GM12878 (cell line): ENCODE data around the gene DCAF15. TPM values are rescaled to one million over a fixed set of nuclear protein-coding genes. Genes with fewer than 3 reads are reported as not detected.

Experiments used
- ATAC-seq: fragments of 200-7000 bp; cut with Tn5 transposase; 3 replicates; pipeline ENCODE4 v1.9.1; 2020; ENCODE audit warnings: mild to moderate bottlenecking, moderate library complexity
- BruUV-seq: library from RNA; stranded (reverse); fragments of 400-500 nt; replicated peaks from 2 replicates; lab custom pipeline; 2021; lab: Mats Ljungman, UMichigan
- CTCF ChIA-PET: fragments of 300-600 bp; sonication (Branson Sonifier 250); formaldehyde crosslinking; extraction: SDS; loops from one replicate; lab custom pipeline; 2021; ENCODE audit warnings: inconsistent platforms; lab: Yijun Ruan, JAX
- POLR2A ChIA-PET: fragments of 350-600 bp; formaldehyde crosslinking; extraction: SDS; loops from one replicate; lab custom pipeline; 2021; ENCODE audit warnings: inconsistent platforms; lab: Charles Lee
- RAD21 ChIA-PET: fragments of 300-600 bp; sonication (Branson Sonifier 250); formaldehyde crosslinking; loops from one replicate; lab custom pipeline; 2023; ENCODE audit warnings: antibody characterized with exemption; ENCODE audit not compliant: unreplicated experiment; lab: Charles Lee
- SMC1A ChIA-PET: fragments of 300-600 bp; sonication (Branson Sonifier 250); formaldehyde crosslinking; loops from one replicate; lab custom pipeline; 2023; ENCODE audit not compliant: unreplicated experiment, uncharacterized antibody; lab: Charles Lee
- DNase-seq: peaks from one replicate; pipeline ENCODE4 v3.0.0-alpha.2; 2011; ENCODE audit warnings: low read depth, low spot score
- FAIRE-seq: peaks from 3 replicates; lab custom pipeline; 2011; peaks lifted over from hg19 to GRCh38; lab: Jason Lieb, UNC
- H2AFZ ChIP-seq: 2 replicates; pipeline ENCODE4 v1.6.0; 2011; ENCODE audit warnings: low read depth, low read length, control low read depth; ENCODE audit not compliant: control insufficient read depth
- H3K27ac ChIP-seq: 2 replicates; pipeline ENCODE4 v1.5.1; 2011; ENCODE audit warnings: control low read depth; ENCODE audit not compliant: control insufficient read depth, insufficient read depth
- H3K27me3 ChIP-seq, 2 experiments: replicated peaks in 1 of 2; 2 replicates each; pipeline versions ENCODE4 v1.6.0 to v1.6.1; 2011; ENCODE audit warnings: low read length in 1 of 2; ENCODE audit not compliant: control insufficient read depth in 2 of 2, insufficient read depth in 2 of 2
- H3K36me3 ChIP-seq, 2 experiments: 2 replicates each; pipeline ENCODE4 v1.5.1; 2011; ENCODE audit warnings: low read length in 1 of 2; ENCODE audit not compliant: control insufficient read depth in 2 of 2, insufficient read depth in 2 of 2
- H3K4me1 ChIP-seq: 2 replicates; pipeline ENCODE4 v1.6.1; 2011; ENCODE audit warnings: mild to moderate bottlenecking, low read length, moderate library complexity, mixed read lengths; ENCODE audit not compliant: control insufficient read depth, insufficient read depth
- H3K4me2 ChIP-seq: 2 replicates; pipeline ENCODE4 v1.6.0; 2011; ENCODE audit warnings: control low read depth; ENCODE audit not compliant: control insufficient read depth, insufficient read depth
- H3K4me3 ChIP-seq: fragments of 200-600 bp; sonication (generic); 2 replicates; pipeline ENCODE4 v1.5.1; 2016
- H3K79me2 ChIP-seq: 2 replicates; pipeline ENCODE4 v1.6.0; 2011; ENCODE audit warnings: low read length; ENCODE audit not compliant: control insufficient read depth, insufficient read depth
- H3K9ac ChIP-seq: 2 replicates; pipeline ENCODE4 v1.8.0; 2011; ENCODE audit warnings: low read length, control low read depth, mixed read lengths; ENCODE audit not compliant: control insufficient read depth, insufficient read depth
- H3K9me3 ChIP-seq: replicated peaks from 3 replicates; pipeline ENCODE4 v1.5.1; 2011; ENCODE audit warnings: mild to moderate bottlenecking, low read length; ENCODE audit not compliant: control insufficient read depth, insufficient read depth
- H4K20me1 ChIP-seq: 2 replicates; pipeline ENCODE4 v1.6.0; 2011; ENCODE audit not compliant: control insufficient read depth, insufficient read depth
- ATF7 ChIP-seq: fragments of 450-650 bp; IDR thresholded peaks from 2 replicates; pipeline ENCODE4 v1.6.1; 2016; ENCODE audit warnings: low read depth, mild to moderate bottlenecking
- DPF2 ChIP-seq: fragments of 450-650 bp; IDR thresholded peaks from 2 replicates; pipeline ENCODE4 v1.6.1; 2017; ENCODE audit warnings: mild to moderate bottlenecking
- MEF2A ChIP-seq: IDR thresholded peaks from 2 replicates; pipeline ENCODE4 v1.6.1; 2011; ENCODE audit warnings: low read depth, mild to moderate bottlenecking, low read length, moderate library complexity; ENCODE audit not compliant: insufficient read depth
- RBBP5 ChIP-seq: fragments of 200-600 bp; sonication (generic); conservative IDR thresholded peaks from 2 replicates; pipeline ENCODE4 v1.6.1; 2016
- SIN3A ChIP-seq: IDR thresholded peaks from 2 replicates; pipeline ENCODE4 v1.6.1; 2012; ENCODE audit warnings: low read depth, low read length, improper control_type of control experiment
- SMC3 ChIP-seq: IDR thresholded peaks from 2 replicates; pipeline ENCODE4 v1.6.1; 2011; ENCODE audit warnings: low read length, improper control_type of control experiment, borderline replicate concordance
- SREBF1 ChIP-seq: IDR thresholded peaks from 2 replicates; pipeline ENCODE4 v1.6.1; 2012; ENCODE audit warnings: mild to moderate bottlenecking, low read length
- SUPT20H ChIP-seq: IDR thresholded peaks from 2 replicates; pipeline ENCODE4 v1.6.1; 2011; ENCODE audit warnings: low read depth, mild to moderate bottlenecking, low read length, moderate library complexity, borderline replicate concordance; ENCODE audit not compliant: control insufficient read depth
- WGBS: methylation state at CpG from one replicate; pipeline ENCODE4 v1.1.6; 2016; ENCODE audit warnings: low lambda C conversion rate; ENCODE audit not compliant: insufficient replicate concordance, insufficient coverage; ENCODE audit errors: missing lambda C conversion rate; 5-methylcytosine and 5-hydroxymethylcytosine counted together
- in situ Hi-C: fragments of 300-500 bp; cut with MboI; formaldehyde crosslinking; loops from 9 replicates; pipeline ENCODE4 v1.14.3; 2018; ENCODE audit warnings: mixed read lengths
- intact Hi-C: fragments of 100-400 bp; cut with micrococcal nuclease; formaldehyde crosslinking; loops from one replicate; pipeline ENCODE4 v1.14.2; 2022; ENCODE audit not compliant: unreplicated experiment
- polyA plus RNA-seq, 11 experiments: library from polyadenylated mRNA; depleted of rRNA in 4 of 11; unstranded in 6 of 11; stranded (reverse) in 5 of 11; fragments of >200 nt; fragmentation: Nextera tagmentation in 4 of 11; fragmentation: Illumina TruSeq in 1 of 11; extraction: Ambion mirVana in 4 of 11; extraction: Trizol in 1 of 11; gene quantifications; 1 replicate in 1 of 11; 2 replicates in 10 of 11; pipeline versions ENCODE4 v1.2.1 to v1.2.3, GENCODE V29; 2011 to 2016; ENCODE audit warnings: inconsistent platforms in 2 of 11, missing spikeins in 2 of 11, low read depth in 1 of 11
- total RNA-seq, 4 experiments: library from RNA; depleted of rRNA in 3 of 4; stranded (reverse); fragments of >200 nt in 3 of 4; fragmentation: Illumina TruSeq in 1 of 4; extraction: Trizol in 1 of 4; gene quantifications; 2 replicates each; pipeline versions ENCODE4 v1.2.1 to v1.2.3, GENCODE V29; 2013 to 2021
- TF ChIP-seq, protein P1 (sequence below): IDR thresholded peaks from 2 replicates; pipeline ENCODE4 v1.6.1; 2011; ENCODE audit warnings: borderline replicate concordance, low read depth, mild to moderate bottlenecking, moderate library complexity, mixed read lengths, low read length; ENCODE audit not compliant: insufficient read depth; ENCODE audit errors: extremely low read length
- TF ChIP-seq, protein P2 (sequence below): IDR thresholded peaks from 2 replicates; pipeline ENCODE4 v1.6.1; 2012; ENCODE audit warnings: low read length, inconsistent platforms
- TF ChIP-seq, protein P3 (sequence below): IDR thresholded peaks from 2 replicates; pipeline ENCODE4 v1.6.1; 2012; ENCODE audit warnings: mild to moderate bottlenecking, low read depth, low read length

DCAF15 gene
- total and polyA plus RNA-seq, 10 of the 15 experiments (the other 5 are each of a cell fraction or from before 2014, with no cell fraction given) = 0.16 to 63.4 (median 26.6) TPM

DNA sequence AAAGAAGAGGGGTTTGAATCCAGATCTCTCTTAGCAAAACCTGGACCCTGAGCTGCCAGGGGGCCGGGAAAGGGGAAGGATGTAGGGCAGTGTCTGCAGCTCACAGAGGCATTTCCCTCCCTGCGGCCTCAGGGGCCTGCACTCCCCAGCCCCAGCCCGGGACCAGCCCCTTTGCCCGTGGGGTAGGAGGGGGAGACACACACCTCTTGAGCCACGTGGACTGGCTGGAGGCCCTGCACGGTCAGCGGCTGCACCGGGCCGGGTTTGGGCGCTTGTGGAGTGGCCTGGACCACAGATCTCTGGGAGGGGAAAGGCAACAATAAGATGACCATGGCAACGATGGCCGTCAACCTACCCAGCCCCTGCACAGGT is 26.9 kb downstream of the DCAF15 start (continued):
- TF ChIP-seq, protein P1, sequence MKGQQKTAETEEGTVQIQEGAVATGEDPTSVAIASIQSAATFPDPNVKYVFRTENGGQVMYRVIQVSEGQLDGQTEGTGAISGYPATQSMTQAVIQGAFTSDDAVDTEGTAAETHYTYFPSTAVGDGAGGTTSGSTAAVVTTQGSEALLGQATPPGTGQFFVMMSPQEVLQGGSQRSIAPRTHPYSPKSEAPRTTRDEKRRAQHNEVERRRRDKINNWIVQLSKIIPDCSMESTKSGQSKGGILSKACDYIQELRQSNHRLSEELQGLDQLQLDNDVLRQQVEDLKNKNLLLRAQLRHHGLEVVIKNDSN = no peak

DNA sequence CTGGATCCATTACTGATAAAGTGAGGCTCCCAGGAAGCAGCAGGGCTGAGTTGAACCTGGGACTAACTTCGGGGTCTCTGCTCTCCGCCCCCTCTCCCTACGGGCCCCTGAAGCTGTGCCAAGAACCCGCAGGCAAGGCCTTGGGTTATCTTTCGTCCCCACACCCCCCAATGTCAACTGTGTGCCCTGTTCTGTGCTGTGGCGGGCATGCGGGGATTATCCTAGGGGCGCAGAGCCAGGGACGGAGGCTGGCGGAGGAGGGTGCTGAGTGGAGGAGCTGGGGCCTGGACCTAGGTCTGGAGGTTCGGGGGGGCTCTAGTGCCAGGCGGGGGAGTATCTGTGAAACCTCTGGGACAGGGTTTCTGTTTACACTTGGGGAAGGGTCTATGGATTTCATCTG is 27.4 kb downstream of the DCAF15 start:
- no TSS peak for BruUV-seq
- DNase-seq = no peak
- H3K4me1 ChIP-seq = no peaks in the 10 kb centered on the region
- no peaks in the 10 kb centered on the region; a peak in 1 of 4 replicates for H3K36me3 ChIP-seq
- in situ Hi-C loops (no loop called here), intact Hi-C loops (loop anchor here (10.0 kb wide), 1 partner anchor 55 kb away; the partner anchor contains the start of gene IL27RA)
- no peak overlapping the region for H3K4me3 ChIP-seq
- H4K20me1 ChIP-seq = no peaks in the 10 kb centered on the region
- H3K9ac ChIP-seq = no peak overlapping the region
- no peak for ATAC-seq
- no peaks in the 10 kb centered on the region for H3K79me2 ChIP-seq
- 78% methylated on average over 12 of the region's 12 CpGs for whole genome bisulfite sequencing
- SMC1A ChIA-PET = no interaction called here
- CTCF ChIA-PET = no interaction called here
- no peak overlapping the region for H3K4me2 ChIP-seq
- no peak for FAIRE-seq
- TF ChIP-seq RBBP5 (no peak), SREBF1 (no peak), SUPT20H (no peak), DPF2 (no peak), MEF2A (no peak), SMC3 (no peak), SIN3A (no peak), ATF7 (no peak)
- TF ChIP-seq, protein P2, sequence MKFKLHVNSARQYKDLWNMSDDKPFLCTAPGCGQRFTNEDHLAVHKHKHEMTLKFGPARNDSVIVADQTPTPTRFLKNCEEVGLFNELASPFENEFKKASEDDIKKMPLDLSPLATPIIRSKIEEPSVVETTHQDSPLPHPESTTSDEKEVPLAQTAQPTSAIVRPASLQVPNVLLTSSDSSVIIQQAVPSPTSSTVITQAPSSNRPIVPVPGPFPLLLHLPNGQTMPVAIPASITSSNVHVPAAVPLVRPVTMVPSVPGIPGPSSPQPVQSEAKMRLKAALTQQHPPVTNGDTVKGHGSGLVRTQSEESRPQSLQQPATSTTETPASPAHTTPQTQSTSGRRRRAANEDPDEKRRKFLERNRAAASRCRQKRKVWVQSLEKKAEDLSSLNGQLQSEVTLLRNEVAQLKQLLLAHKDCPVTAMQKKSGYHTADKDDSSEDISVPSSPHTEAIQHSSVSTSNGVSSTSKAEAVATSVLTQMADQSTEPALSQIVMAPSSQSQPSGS = no peak
- TF ChIP-seq, protein P3, sequence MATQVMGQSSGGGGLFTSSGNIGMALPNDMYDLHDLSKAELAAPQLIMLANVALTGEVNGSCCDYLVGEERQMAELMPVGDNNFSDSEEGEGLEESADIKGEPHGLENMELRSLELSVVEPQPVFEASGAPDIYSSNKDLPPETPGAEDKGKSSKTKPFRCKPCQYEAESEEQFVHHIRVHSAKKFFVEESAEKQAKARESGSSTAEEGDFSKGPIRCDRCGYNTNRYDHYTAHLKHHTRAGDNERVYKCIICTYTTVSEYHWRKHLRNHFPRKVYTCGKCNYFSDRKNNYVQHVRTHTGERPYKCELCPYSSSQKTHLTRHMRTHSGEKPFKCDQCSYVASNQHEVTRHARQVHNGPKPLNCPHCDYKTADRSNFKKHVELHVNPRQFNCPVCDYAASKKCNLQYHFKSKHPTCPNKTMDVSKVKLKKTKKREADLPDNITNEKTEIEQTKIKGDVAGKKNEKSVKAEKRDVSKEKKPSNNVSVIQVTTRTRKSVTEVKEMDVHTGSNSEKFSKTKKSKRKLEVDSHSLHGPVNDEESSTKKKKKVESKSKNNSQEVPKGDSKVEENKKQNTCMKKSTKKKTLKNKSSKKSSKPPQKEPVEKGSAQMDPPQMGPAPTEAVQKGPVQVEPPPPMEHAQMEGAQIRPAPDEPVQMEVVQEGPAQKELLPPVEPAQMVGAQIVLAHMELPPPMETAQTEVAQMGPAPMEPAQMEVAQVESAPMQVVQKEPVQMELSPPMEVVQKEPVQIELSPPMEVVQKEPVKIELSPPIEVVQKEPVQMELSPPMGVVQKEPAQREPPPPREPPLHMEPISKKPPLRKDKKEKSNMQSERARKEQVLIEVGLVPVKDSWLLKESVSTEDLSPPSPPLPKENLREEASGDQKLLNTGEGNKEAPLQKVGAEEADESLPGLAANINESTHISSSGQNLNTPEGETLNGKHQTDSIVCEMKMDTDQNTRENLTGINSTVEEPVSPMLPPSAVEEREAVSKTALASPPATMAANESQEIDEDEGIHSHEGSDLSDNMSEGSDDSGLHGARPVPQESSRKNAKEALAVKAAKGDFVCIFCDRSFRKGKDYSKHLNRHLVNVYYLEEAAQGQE = no peak
- POLR2A ChIA-PET = no interaction called here
- no peak overlapping the region for H3K27ac ChIP-seq
- no peaks in the 10 kb centered on the region for H3K27me3 ChIP-seq
- RAD21 ChIA-PET = no interaction called here
- no peak overlapping the region for H2AFZ ChIP-seq
- no peaks in the 10 kb centered on the region for H3K9me3 ChIP-seq
